Body of pancreas (tissue), 4 donors: ENCODE results near the gene GPR75. TPM values are rescaled to one million over a fixed set of nuclear protein-coding genes. Genes with fewer than 3 reads are reported as not detected.

Experiments used
- ATAC-seq: fragments of 150-250 bp; one replicate; pipeline ENCODE4 v1.9.1; 2016
- DNase-seq, 4 donors: peaks; one replicate each; pipeline ENCODE4 v3.0.0-alpha.2; 2019
- H3K27ac ChIP-seq, 4 donors: fragments of 200-600 bp; sonication (generic); 1 replicate in 3 of 4; 2 replicates in 1 of 4; pipeline versions ENCODE4 v1.5.1 to v1.6.1; 2016 to 2019; ENCODE audit warnings: mild to moderate bottlenecking in 1 of 4, mixed read lengths in 1 of 4, moderate library complexity in 1 of 4
- H3K27me3 ChIP-seq, 2 donors: fragments of 200-600 bp; sonication (generic); one replicate each; pipeline ENCODE4 v1.6.0; 2016; ENCODE audit warnings: mild to moderate bottlenecking in 1 of 2
- H3K36me3 ChIP-seq, 2 donors: fragments of 200-600 bp; sonication (generic); replicated peaks in 1 of 2; 2 replicates each; pipeline ENCODE4 v1.5.1; 2016; ENCODE audit warnings: low read depth in 2 of 2; ENCODE audit not compliant: insufficient read depth in 1 of 2
- H3K4me1 ChIP-seq: fragments of 200-600 bp; sonication (generic); one replicate; pipeline ENCODE4 v1.6.0; 2016
- H3K4me3 ChIP-seq, 2 donors: fragments of 200-600 bp; sonication (generic); 1 replicate in 1 of 2; 2 replicates in 1 of 2; pipeline ENCODE4 v1.5.1; 2016 to 2019
- H3K9me3 ChIP-seq, 3 donors: fragments of 200-600 bp; sonication (generic); 1 replicate in 2 of 3; 2 replicates in 1 of 3; pipeline ENCODE4 v1.5.1; 2016
- POLR2A ChIP-seq, 3 donors: fragments of 450-650 bp; IDR thresholded peaks; one replicate each; pipeline ENCODE4 v1.6.1; 2016; ENCODE audit warnings: antibody characterized with exemption in 3 of 3, mild to moderate bottlenecking in 2 of 3
- WGBS, 2 donors: methylation state at CpG; one replicate each; pipeline ENCODE4 v1.1.5; 2017; 5-methylcytosine and 5-hydroxymethylcytosine counted together
- intact Hi-C: fragments of 100-400 bp; cut with DNase I; formaldehyde crosslinking; loops from one replicate; pipeline ENCODE4 v1.15.1; 2023
- total RNA-seq, 2 donors: library from RNA; depleted of rRNA; stranded (reverse); fragments of >200 nt; gene quantifications; one replicate each; pipeline ENCODE4 v1.1.0, GENCODE V29; 2016
- TF ChIP-seq, protein P1 (sequence below), 7 experiments: fragments of 450-650 bp in 4 of 7; fragments of 200-600 bp in 3 of 7; sonication (generic) in 3 of 7; IDR thresholded peaks; one replicate each; pipeline ENCODE4 v1.5.1; 2016 to 2019; ENCODE audit warnings: antibody characterized with exemption in 7 of 7

Gene GPR75
- total RNA-seq, 2 donors from 2014 or later: 2.1 to 4.0 TPM

DNA sequence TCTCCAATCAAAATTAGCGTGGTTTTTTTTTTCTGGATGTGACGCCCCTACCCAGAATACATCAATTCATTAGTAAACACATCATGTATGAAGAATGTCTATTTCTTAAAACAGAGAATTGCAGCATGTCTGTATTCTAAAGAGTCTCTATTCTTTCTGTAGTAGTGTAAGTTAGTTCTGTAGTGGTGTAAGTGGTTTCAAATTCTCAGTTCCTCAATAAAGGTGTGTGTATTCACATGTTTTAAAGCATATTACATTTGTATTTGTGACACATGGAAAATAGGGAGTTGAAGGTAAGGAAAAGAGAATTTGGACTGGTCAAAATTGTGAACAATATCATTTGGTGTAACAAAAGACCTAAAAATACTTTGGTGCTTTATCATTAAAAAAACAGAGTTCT is 8.0 kb upstream of the GPR75 start:
- no peak for DNase-seq
- H3K36me3 ChIP-seq: peaks cover 0 to 15% of the 10 kb centered on the region in 2 donors
- H3K27ac ChIP-seq: no peak overlapping the region
- TF ChIP-seq POLR2A (IDR thresholded peaks at IDR 0.05): no peak
- TF ChIP-seq, protein P1, sequence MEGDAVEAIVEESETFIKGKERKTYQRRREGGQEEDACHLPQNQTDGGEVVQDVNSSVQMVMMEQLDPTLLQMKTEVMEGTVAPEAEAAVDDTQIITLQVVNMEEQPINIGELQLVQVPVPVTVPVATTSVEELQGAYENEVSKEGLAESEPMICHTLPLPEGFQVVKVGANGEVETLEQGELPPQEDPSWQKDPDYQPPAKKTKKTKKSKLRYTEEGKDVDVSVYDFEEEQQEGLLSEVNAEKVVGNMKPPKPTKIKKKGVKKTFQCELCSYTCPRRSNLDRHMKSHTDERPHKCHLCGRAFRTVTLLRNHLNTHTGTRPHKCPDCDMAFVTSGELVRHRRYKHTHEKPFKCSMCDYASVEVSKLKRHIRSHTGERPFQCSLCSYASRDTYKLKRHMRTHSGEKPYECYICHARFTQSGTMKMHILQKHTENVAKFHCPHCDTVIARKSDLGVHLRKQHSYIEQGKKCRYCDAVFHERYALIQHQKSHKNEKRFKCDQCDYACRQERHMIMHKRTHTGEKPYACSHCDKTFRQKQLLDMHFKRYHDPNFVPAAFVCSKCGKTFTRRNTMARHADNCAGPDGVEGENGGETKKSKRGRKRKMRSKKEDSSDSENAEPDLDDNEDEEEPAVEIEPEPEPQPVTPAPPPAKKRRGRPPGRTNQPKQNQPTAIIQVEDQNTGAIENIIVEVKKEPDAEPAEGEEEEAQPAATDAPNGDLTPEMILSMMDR (IDR thresholded peaks at IDR 0.05): no peak
- no peaks in the 10 kb centered on the region for H3K27me3 ChIP-seq
- H3K9me3 ChIP-seq: no peaks in the 10 kb centered on the region
- no peaks in the 10 kb centered on the region for H3K4me1 ChIP-seq
- no peak overlapping the region for H3K4me3 ChIP-seq
- 98 to 100% methylated on average over 2 of the region's 2 CpGs for WGBS, 2 donors
- no peak for ATAC-seq
- intact Hi-C loops: no loop called here

DNA sequence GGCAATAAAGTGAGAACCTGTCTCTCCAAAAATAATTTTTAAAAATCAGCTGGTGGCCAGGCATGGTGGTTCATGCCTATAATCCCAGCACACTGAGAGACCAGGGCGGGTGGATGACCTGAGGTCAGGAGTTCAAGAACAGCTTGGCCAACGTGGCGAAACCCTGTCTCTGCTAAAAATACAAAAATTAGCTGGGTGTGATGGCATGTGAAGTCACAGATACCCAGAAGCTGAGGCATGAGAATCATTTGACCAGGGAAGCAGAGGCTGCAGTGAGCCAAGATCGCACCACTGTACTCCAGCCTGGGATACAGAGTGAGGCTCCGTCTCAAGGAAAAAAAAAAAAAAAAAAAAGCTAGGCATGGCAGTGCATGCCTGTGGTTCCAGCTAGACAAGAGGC is 7.4 kb upstream of the GPR75 start:
- TF ChIP-seq, protein P1 (IDR thresholded peaks at IDR 0.05): no peak
- TF ChIP-seq POLR2A (IDR thresholded peaks at IDR 0.05): no peak
- no peaks in the 10 kb centered on the region for H3K4me1 ChIP-seq
- H3K4me3 ChIP-seq: no peak overlapping the region
- H3K36me3 ChIP-seq: peaks cover 0 to 15% of the 10 kb centered on the region in 2 donors
- intact Hi-C loops: no loop called here
- WGBS, 2 donors: 92 to 100% methylated on average over 5 of the region's 5 CpGs
- H3K27me3 ChIP-seq: no peaks in the 10 kb centered on the region
- ATAC-seq (no peak), DNase-seq (no peak)
- no peak overlapping the region for H3K27ac ChIP-seq
- no peaks in the 10 kb centered on the region for H3K9me3 ChIP-seq

DNA sequence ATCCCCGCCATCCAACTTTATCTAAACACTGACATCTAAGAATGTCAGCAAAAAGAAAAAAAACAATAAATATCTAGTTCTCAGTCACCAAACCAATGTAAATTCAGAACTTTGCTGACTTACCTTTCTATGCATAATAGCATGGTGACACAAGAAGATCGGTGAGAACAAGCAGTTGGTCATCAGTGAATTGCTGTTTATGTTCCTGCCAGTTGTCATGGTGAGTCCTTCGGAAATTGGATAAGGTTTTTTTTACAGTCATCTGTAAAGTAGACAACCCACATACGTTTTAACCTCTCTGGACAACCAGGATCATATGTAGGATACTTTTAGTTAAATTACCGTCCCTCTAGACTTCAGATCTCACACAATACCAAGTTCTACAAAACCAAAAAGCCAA is 6.2 kb upstream of the GPR75 start:
- no peak for TF ChIP-seq POLR2A (IDR thresholded peaks at IDR 0.05)
- TF ChIP-seq, protein P1 (IDR thresholded peaks at IDR 0.05): no peak
- intact Hi-C loops: no loop called here
- no peaks in the 10 kb centered on the region for H3K9me3 ChIP-seq
- H3K36me3 ChIP-seq: peaks cover 0 to 15% of the 10 kb centered on the region in 2 donors
- WGBS, 2 donors: 79 to 82% methylated on average over 5 of the region's 5 CpGs
- DNase-seq (no peak), ATAC-seq (no peak)
- no peaks in the 10 kb centered on the region for H3K27me3 ChIP-seq
- H3K27ac ChIP-seq: peak overlapping the region in 1 of 4 donors; percentile 21
- H3K4me1 ChIP-seq: no peaks in the 10 kb centered on the region
- H3K4me3 ChIP-seq: no peak overlapping the region

DNA sequence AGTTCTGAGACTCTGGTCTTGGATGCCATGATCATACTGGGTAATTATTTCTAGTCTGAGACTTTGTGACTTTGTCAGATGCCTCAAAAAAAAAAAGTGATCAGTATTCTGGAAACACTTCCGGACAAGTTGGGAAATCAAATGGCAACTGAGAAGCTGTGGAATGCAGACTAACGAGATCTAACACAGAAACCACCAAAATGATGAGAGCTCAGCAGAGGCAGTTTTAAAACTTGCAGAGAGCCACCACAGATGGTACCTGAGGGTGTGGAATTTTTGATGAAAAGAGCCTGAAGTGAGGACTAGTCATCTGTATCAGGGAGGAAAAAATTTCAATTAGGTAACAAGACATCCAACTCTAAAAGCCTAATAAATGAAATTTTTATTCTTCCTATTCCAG is 5.5 kb upstream of the GPR75 start:
- ATAC-seq (peak; percentile 45), DNase-seq (peak in 1 of 4 donors; percentile 17)
- intact Hi-C loops: no loop called here
- peaks cover 0 to 15% of the 10 kb centered on the region in 2 donors for H3K36me3 ChIP-seq
- no peaks in the 10 kb centered on the region for H3K4me1 ChIP-seq
- H3K4me3 ChIP-seq: no peak overlapping the region
- H3K27me3 ChIP-seq: no peaks in the 10 kb centered on the region
- peak overlapping the region in 1 of 4 donors; percentile 46 for H3K27ac ChIP-seq
- WGBS, 2 donors: 55 to 63% methylated on average over 2 of the region's 2 CpGs
- TF ChIP-seq, protein P1 (IDR thresholded peaks at IDR 0.05): no peak
- TF ChIP-seq POLR2A (IDR thresholded peaks at IDR 0.05): no peak
- H3K9me3 ChIP-seq: no peaks in the 10 kb centered on the region

GRCh38 chr2:53863538-53864227 is 3.9 kb upstream of the GPR75 start:
- TF ChIP-seq, protein P1 (IDR thresholded peaks at IDR 0.05): no peak
- TF ChIP-seq POLR2A (IDR thresholded peaks at IDR 0.05): no peak
- peaks cover 0 to 11% of the 10 kb centered on the region in 2 donors for H3K36me3 ChIP-seq
- 93 to 94% methylated on average over 6 of the region's 6 CpGs for WGBS, 2 donors

More at GRCh38 chr2:53863538-53864227, 3.9 kb upstream of the GPR75 start:
- H3K27ac ChIP-seq: no peak overlapping the region
- H3K4me3 ChIP-seq: no peak overlapping the region
- no peak for ATAC-seq
- intact Hi-C loops: no loop called here
- no peaks in the 10 kb centered on the region for H3K9me3 ChIP-seq
- H3K27me3 ChIP-seq: no peaks in the 10 kb centered on the region
- DNase-seq: no peak
- no peaks in the 10 kb centered on the region for H3K4me1 ChIP-seq
